ENCODE data around the gene FIP1L1.
"Not testable (repeated sequence)": the region's sequence is repeated elsewhere in the genome, so short reads cannot be mapped to it uniquely, and the experiment has no call there.

FIP1L1 gene, protein sequence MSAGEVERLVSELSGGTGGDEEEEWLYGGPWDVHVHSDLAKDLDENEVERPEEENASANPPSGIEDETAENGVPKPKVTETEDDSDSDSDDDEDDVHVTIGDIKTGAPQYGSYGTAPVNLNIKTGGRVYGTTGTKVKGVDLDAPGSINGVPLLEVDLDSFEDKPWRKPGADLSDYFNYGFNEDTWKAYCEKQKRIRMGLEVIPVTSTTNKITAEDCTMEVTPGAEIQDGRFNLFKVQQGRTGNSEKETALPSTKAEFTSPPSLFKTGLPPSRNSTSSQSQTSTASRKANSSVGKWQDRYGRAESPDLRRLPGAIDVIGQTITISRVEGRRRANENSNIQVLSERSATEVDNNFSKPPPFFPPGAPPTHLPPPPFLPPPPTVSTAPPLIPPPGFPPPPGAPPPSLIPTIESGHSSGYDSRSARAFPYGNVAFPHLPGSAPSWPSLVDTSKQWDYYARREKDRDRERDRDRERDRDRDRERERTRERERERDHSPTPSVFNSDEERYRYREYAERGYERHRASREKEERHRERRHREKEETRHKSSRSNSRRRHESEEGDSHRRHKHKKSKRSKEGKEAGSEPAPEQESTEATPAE

DNA sequence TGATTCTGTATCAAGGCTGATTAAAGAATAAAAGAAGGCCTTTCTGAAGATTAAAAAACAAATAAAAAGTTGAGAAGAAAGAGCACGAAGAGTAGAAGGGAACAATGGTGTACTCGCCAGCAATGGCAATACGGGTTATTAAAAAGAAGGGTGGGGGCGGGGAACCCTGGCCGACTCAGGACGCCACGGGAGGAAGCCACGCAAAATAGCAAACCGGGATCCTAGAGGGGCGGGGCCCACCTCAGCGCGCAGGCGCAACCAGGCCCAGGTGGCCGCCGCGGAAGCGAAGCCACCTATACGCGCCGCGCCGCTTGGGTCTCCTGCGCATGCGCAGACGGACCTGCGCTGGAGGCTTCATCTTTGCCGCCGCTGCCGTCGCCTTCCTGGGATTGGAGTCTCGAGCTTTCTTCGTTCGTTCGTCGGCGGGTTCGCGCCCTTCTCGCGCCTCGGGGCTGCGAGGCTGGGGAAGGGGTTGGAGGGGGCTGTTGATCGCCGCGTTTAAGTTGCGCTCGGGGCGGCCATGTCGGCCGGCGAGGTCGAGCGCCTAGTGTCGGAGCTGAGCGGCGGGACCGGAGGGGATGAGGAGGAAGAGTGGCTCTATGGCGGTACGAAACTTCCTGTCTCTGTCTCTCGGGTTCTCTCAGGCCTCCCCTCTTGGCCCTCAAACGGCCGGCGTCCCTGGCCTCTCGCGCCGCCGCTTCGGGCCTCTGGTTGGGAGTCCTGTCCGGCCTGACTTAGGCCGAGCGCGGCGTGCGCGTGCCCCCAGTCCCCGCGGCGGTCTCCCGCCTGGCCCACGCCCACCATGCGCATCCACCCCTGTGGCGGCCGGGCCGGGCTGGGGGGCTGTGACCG, at the start of gene FIP1L1:
Gene FIP1L1, plus strand, starts transcription at position 323 of the 852 bp plus-strand sequence. Its CDS starts 198 bp downstream, at position 521.
- DNase-seq (ENCODE audit: low read depth) = peak; percentile 96

- DNase-seq (ENCODE audit: low read depth) = not testable (repeated sequence)
These were observed 42.5 kb upstream of the FIP1L1 start for GRCh38 chr4:53334916-53335315.

GRCh38 chr4:53340145-53340544, 37.3 kb upstream of the FIP1L1 start:
- not testable (repeated sequence) for DNase-seq (ENCODE audit: low read depth)

GRCh38 chr4:53346392-53346791, 31.0 kb upstream of the FIP1L1 start:
- not testable (repeated sequence) for DNase-seq (ENCODE audit: low read depth)

- DNase-seq (ENCODE audit: low read depth) = no peak
These were observed 30.3 kb upstream of the FIP1L1 start for GRCh38 chr4:53346920-53347852.

DNA sequence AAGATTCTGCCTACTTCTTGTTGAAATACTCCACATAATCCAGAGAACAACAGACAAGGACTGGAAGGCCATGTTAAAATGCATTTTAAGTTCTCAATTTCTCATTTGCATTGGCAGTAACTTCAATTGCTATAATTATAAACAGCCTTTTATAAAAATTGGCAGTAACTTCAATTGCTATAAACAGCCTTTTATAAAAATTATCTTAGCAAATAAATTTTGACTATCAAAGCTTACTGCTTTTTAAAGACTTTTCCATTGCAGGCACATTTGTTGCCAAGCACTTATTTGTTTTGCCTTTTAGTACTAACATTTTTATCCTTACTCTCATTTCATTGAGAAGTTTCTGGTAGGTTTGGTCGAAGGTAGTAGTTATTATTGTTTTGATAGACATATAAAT, 29.4 kb upstream of the FIP1L1 start:
- no peak for DNase-seq (ENCODE audit: low read depth)

GRCh38 chr4:53349091-53349491, 28.4 kb upstream of the FIP1L1 start:
- no peak for DNase-seq (ENCODE audit: low read depth)

DNA sequence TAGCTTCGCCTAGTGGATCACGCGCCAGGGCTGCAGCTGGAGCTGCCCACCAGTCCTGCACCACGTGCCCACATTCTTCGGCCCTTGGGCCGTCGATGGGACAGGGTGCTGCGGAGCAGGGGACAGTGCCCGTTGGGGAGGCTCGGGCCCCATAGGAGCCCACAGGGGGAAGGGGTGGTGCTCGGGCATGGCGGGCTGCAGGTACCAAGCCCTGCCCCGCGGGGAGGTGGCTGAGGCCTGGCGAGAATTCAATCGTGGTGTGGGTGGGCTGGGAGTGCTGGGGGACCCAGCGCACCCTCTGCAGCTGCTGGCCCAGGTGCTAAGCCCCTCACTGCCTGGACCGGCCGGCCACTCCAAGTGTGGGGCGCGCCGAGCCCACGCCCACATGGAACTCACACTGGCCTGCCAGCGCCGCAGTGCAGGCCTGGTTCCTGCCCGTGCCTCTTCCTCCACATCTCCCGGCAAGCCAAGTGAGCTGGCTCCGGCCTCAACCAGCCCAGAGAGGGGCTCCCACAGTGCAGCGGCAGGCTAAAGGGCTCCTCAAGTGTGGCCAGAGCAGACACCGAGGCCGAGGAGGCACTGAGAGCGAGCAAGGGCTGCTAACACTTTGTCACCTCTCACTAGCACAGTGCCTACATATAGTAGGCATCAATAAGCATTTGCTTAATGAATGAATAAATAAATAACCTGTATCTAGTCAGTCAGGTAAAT, 23.3 kb upstream of the FIP1L1 start:
- DNase-seq (ENCODE audit: low read depth) = no peak

DNA sequence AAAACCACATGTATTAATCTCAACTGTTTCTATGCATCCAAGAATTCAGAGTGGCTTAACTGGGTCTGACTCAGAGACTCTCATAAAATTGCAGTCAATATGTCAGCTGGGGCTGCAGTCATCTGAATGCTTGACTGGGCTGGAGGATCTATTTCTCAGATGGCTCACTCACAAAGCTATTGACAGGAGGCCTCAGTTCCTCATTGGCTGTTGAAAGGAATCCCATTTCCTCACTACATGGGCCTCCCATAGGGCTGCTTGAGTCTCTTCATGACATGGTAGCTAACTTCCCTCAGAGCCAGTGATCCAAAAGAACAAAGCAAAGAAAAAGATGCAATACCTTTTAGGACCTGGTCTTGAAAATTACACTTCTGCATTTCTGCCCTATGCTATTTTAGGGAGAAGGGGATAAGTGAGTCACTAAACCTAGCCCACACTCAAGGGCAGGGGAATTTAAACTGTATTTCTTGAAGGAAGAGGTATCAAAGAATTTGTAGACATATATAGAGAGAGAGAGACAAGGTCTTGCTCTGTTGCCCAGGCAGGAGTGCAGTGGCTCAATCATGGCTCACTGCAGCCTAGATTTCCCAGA, 21.4 kb upstream of the FIP1L1 start:
- no peak for DNase-seq (ENCODE audit: low read depth)

DNA sequence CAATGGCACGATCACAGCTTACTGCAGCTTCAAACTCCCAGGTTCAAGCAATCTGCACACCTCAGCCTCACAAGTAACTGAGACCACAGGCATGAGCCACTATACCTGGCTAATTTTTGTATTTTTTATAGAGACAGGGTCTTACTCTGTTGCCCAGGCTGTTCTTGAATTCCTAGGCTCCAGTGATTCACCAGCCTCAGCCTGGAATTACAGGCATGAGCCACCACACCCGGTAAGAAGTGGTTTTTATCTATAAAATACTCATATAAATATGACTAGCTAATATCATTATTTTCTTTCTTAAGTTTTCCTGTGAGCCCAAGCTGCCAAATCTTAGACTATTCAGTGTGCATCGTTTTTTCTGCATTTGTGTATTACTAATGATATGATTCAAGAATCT, 16.0 kb upstream of the FIP1L1 start:
- DNase-seq (ENCODE audit: low read depth) = no peak

DNA sequence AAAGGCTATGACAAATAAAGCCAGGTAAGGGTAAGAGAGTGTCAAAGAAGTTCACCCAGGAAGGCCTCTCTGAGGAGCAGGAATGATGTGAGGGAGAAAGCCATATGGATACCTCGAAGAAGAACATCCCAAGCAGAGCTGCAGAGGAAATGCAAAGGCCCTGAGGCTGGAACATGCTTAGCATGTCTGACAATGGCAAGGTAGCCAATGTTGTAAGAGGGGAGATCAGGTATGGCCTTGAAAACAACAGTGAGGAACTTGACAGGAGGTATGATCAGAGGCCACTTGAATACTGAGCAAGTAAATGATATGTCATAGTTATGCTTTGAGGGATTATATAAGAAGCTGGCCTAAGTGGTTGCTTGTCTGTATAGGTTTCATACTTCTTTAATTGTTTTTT, 15.3 kb upstream of the FIP1L1 start:
- DNase-seq (ENCODE audit: low read depth) = no peak

GRCh38 chr4:53364624-53365023, 12.8 kb upstream of the FIP1L1 start:
- no peak for DNase-seq (ENCODE audit: low read depth)

GRCh38 chr4:53365121-53365485, 12.3 kb upstream of the FIP1L1 start:
- no peak for DNase-seq (ENCODE audit: low read depth)

DNA sequence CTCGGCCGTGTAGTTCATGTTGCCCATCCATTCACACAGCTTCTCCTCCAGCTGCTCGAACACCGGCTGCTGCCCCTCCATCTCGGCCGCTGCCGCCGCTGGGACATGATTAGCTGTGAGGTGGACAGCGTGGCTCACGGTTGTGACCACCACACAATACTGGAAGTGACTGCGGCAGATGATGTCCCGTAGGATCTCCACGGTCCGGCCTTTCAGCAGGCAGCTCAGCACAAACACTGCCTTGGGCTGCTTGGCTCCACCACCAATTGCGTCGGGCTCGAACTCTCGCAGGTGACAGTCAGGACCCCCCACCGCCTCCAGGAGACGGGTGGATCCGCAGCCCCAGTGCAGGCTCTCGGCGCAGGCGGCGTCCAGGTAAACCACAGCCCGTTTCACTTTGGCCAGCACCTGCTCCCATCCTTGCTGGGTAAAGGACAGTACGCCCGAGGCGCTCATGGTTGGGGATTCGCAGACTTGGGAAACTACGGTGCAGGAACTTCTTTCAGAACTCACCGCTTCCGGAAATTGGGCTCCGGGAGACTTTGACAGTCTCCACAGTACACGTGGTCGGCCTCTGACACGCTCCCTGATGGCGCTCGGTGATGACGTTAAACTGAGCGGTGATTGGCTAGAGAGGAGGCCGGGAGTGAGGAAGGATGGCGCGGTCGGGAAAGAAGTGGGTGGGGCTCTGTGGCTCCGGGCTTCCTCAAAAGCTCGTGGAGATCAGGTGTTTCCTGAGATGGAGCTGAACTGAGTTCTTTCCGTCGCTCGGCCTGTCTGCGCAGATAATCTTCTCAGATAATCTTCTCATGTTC, 11.7 kb upstream of the FIP1L1 start, which contains the start of gene SCFD2:
Gene SCFD2, minus strand, starts transcription at position 576 of the 815 bp plus-strand sequence.
- DNase-seq (ENCODE audit: low read depth) = peak; percentile 91

DNA sequence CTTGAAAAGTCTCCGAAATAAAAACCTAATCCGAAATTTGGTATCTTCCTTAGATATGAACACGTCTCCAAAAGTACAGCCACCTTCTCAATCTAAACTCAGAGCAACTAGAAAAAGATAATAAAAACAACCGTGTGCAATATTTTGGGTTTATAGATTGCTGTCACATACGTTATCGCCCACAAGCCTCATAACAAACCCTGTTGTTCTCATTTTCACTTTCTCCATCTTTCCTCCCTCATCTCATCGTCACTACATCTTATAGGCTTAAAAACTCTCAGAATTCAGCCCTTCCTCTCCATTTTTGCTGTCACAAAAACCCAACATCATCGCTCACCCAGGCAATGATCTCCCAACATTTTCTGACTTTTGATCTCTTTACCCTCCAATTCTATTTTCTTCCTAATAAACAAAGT, 11.1 kb upstream of the FIP1L1 start:
- no peak for DNase-seq (ENCODE audit: low read depth)

DNA sequence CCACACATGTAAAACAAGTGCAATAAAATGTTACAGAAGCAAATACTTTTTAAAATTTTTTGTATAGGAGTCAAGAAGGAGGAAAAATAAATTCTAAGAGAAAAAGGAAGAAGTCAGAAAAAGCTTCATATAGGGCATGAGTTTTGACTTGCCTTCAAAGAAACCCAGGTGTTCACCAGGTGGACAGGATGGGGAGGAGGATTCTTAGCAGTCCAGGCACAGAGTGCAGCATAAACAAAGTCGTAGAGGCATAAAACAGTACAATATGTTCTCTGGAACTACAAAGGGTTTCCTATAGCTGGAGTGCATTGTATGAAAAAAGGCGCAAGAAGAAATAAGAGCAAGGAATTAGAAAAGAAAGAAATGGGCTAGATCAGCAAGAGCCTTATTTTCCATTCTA, 9.7 kb upstream of the FIP1L1 start:
- DNase-seq (ENCODE audit: low read depth) = no peak

DNA sequence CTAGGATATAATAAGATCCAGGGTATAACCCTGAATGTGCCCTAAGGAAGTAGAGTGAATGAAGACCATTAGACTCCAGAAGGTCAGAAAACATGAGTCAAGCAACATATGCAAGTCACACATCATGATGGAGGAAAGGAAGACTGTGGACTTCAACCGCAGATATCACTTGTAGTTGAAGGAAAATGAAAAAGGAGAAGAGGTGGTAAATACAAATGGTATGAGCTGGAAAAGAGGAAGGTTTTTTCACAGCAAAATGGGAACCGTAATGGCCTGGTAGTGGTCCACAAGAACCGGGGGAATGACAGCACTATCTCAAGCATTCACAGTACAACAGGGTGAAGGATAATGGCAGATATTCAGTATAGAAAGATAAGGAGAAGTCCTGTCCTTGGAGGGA, 6.4 kb upstream of the FIP1L1 start:
- no peak for DNase-seq (ENCODE audit: low read depth)

GRCh38 chr4:53371843-53372521, 5.5 kb upstream of the FIP1L1 start:
- no peak for DNase-seq (ENCODE audit: low read depth)

DNA sequence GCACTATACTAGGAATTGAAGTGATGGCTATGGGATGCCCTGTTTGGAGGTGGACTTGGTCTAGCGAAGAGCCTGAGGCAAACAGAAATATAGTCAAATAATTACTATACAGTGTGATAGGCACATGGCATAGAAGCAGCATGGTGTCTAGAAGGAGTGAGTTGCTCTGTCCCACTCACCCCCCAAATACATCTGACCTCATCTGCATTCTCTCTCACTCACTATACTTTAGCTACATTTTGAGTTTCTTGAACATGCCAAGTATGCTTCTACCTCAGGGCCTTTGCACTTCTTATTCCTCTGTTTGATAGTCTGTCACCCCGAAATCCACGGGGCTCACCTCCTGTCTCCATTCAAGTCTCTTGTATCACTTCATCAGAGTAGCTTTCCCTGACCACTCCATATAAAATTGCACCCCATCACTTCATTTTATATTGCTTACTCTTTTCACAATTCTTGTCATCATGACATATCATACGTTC, 2.6 kb upstream of the FIP1L1 start:
- DNase-seq (ENCODE audit: low read depth) = no peak

Measured in activated T-cell treated with anti-CD3 and anti-CD28 coated beads for 1 hour (primary cell).